OCI-LY7 (cell line): Measurements from ENCODE around the gene N4BP2. TPM values are rescaled to one million over a fixed set of nuclear protein-coding genes. Genes with fewer than 3 reads are reported as not detected.
A peak's percentile ranks its signal among the peaks of the same experiment; 100 is the strongest.

Experiments
- BruUV-seq: library from RNA; stranded (reverse); fragments of 400-500 nt; replicated peaks from 2 replicates; lab custom pipeline; 2021; lab: Mats Ljungman, UMichigan
- CTCF ChIA-PET: fragments of 300-600 bp; sonication (Branson Sonifier 250); formaldehyde crosslinking; loops from one replicate; lab custom pipeline; 2022; ENCODE audit warnings: antibody characterized with exemption; ENCODE audit not compliant: unreplicated experiment; lab: Charles Lee
- POLR2A ChIA-PET: fragments of 300-600 bp; sonication (Branson Sonifier 250); formaldehyde crosslinking; loops from one replicate; lab custom pipeline; 2022; ENCODE audit warnings: antibody characterized with exemption; lab: Charles Lee
- DNase-seq: peaks from one replicate; pipeline ENCODE4 v3.0.0-alpha.2; 2015; ENCODE audit warnings: low spot score
- H2AFZ ChIP-seq: fragments of 200-600 bp; sonication (generic), shearing (Covaris generic); 2 replicates; pipeline ENCODE4 v1.6.1; 2014; ENCODE audit warnings: mild to moderate bottlenecking, antibody characterized with exemption, low read length, moderate library complexity
- H3K27ac ChIP-seq: fragments of 200-600 bp; sonication (generic); 2 replicates; pipeline ENCODE4 v1.5.1; 2014; ENCODE audit warnings: mixed run types, low read depth, mild to moderate bottlenecking, moderate library complexity, low read length, inconsistent platforms; ENCODE audit not compliant: poor library complexity, severe bottlenecking
- H3K36me3 ChIP-seq: fragments of 200-600 bp; sonication (generic); 2 replicates; pipeline ENCODE4 v1.6.1; 2014; ENCODE audit warnings: mild to moderate bottlenecking, antibody characterized with exemption, low read length, moderate library complexity, mixed read lengths; ENCODE audit not compliant: insufficient read depth
- H3K4me1 ChIP-seq: fragments of 200-600 bp; sonication (generic); 2 replicates; pipeline ENCODE4 v1.5.1; 2014; ENCODE audit warnings: mild to moderate bottlenecking, low read length; ENCODE audit not compliant: insufficient read depth, poor library complexity, severe bottlenecking
- H3K4me2 ChIP-seq: fragments of 200-600 bp; sonication (generic); 2 replicates; pipeline ENCODE4 v1.6.1; 2014; ENCODE audit warnings: mild to moderate bottlenecking, low read length
- H3K4me3 ChIP-seq: fragments of 200-600 bp; sonication (generic); 2 replicates; pipeline ENCODE4 v1.5.1; 2014; ENCODE audit warnings: mild to moderate bottlenecking, low read depth, low read length; ENCODE audit not compliant: poor library complexity, severe bottlenecking
- H3K79me2 ChIP-seq: fragments of 200-600 bp; sonication (generic); 2 replicates; pipeline ENCODE4 v1.6.1; 2016; ENCODE audit warnings: low read depth, mild to moderate bottlenecking, low read length, moderate library complexity, mixed read lengths; ENCODE audit not compliant: insufficient read depth
- H3K9me2 ChIP-seq: fragments of 200-600 bp; sonication (generic); 2 replicates; pipeline ENCODE4 v1.6.1; 2016; ENCODE audit warnings: mild to moderate bottlenecking, low read length, mixed read lengths; ENCODE audit not compliant: insufficient read depth
- H3K9me3 ChIP-seq: fragments of 200-600 bp; sonication (generic); 2 replicates; pipeline ENCODE4 v1.6.1; 2014; ENCODE audit warnings: mild to moderate bottlenecking, mixed run types, low read length, mixed read lengths
- H4K20me1 ChIP-seq: fragments of 200-600 bp; sonication (generic); 2 replicates; pipeline ENCODE4 v1.6.1; 2014; ENCODE audit warnings: mild to moderate bottlenecking, antibody characterized with exemption, low read length, moderate library complexity, mixed read lengths; ENCODE audit not compliant: insufficient read depth
- CTCF ChIP-seq: fragments of 200-600 bp; sonication (generic); conservative IDR thresholded peaks from 2 replicates; pipeline ENCODE4 v1.5.1; 2014; ENCODE audit warnings: mild to moderate bottlenecking, antibody characterized with exemption, low read length, moderate library complexity, mixed read lengths
- EZH2phosphoT487 ChIP-seq: fragments of 200-600 bp; sonication (generic); IDR thresholded peaks from 2 replicates; pipeline ENCODE4 v1.6.1; 2018; ENCODE audit warnings: low read depth, borderline replicate concordance, mild to moderate bottlenecking, mixed run types, antibody characterized with exemption, low read length, moderate library complexity, mixed read lengths
- intact Hi-C: fragments of 100-400 bp; cut with micrococcal nuclease; formaldehyde crosslinking; loops from one replicate; pipeline ENCODE4 v1.10.0; 2022; ENCODE audit not compliant: unreplicated experiment
- total RNA-seq, 2 experiments: library from RNA; depleted of rRNA in 1 of 2; stranded (reverse); fragments of >200 nt in 1 of 2; shearing (Covaris generic) in 1 of 2; gene quantifications; 2 replicates each; pipeline ENCODE4 v1.2.3, GENCODE V29; 2014 to 2022

N4BP2 gene
- total RNA-seq, 2 experiments from 2014 or later = 11.4 to 17.8 TPM

GRCh38 chr4:40183615-40184411 lies 127.2 kb downstream of the N4BP2 start:
- Histone ChIP-seq H3K27ac (peak overlapping the region; percentile 94), H4K20me1 (no peaks in the 10 kb centered on the region), H3K4me1 (peaks cover 79% of the 10 kb centered on the region), H3K79me2 (peaks cover 10% of the 10 kb centered on the region; the same call in 1 of the 2 replicates), H3K36me3 (no peaks in the 10 kb centered on the region), H3K9me3 (no peaks in the 10 kb centered on the region), H3K9me2 (no peaks in the 10 kb centered on the region), H2AFZ (peak overlapping the region; percentile 55), H3K4me3 (peak overlapping the region; percentile 39), H3K4me2 (peak overlapping the region; percentile 87)
- ChIA-PET POLR2A (interaction anchor here (0.5 to 17.3 kb wide), 12 partner anchors 9 to 1010 kb away, joined by 3 to 212 read pairs (median 4); no protein-coding TSS in a partner anchor), CTCF (interaction anchor here (1.0 to 1.4 kb wide), 2 partner anchors 10 to 12 kb away, joined by 3 read pairs; no protein-coding TSS in a partner anchor)
- intact Hi-C loops = loop anchor here (2.0 kb wide), 1 partner anchor 125 kb away; no protein-coding TSS in a partner anchor
- peak; percentile 52 for DNase-seq
- no TSS peak for BruUV-seq
- no peak for TF ChIP-seq CTCF
- no peak for TF ChIP-seq EZH2phosphoT487

- intact Hi-C loops = loop anchor here (2.0 kb wide), 1 partner anchor 123 kb away; no protein-coding TSS in a partner anchor
- POLR2A ChIA-PET = interaction anchor here (0.9 to 17.3 kb wide), 15 partner anchors 9 to 1144 kb away, joined by 3 to 212 read pairs (median 4); partner anchors contain the start of gene RHOH
- peak overlapping the region; percentile 94 for H3K27ac ChIP-seq
- peak overlapping the region; percentile 51 for H3K4me3 ChIP-seq
- H3K36me3 ChIP-seq = no peaks in the 10 kb centered on the region
- H3K4me2 ChIP-seq = peak overlapping the region; percentile 87
- no TSS peak for BruUV-seq
- CTCF ChIA-PET = interaction anchor here (0.9 kb wide), 1 partner anchor 9 kb away, joined by 3 read pairs; no protein-coding TSS in a partner anchor
- peaks cover 14% of the 10 kb centered on the region; the same call in 1 of the 2 replicates for H3K79me2 ChIP-seq
- peaks cover 95% of the 10 kb centered on the region for H3K4me1 ChIP-seq
- TF ChIP-seq EZH2phosphoT487 (no peak), CTCF (no peak)
- no peaks in the 10 kb centered on the region for H3K9me3 ChIP-seq
- no peaks in the 10 kb centered on the region for H4K20me1 ChIP-seq
- peak; percentile 83 for DNase-seq
- H3K9me2 ChIP-seq = no peaks in the 10 kb centered on the region
- peak overlapping the region; percentile 10; the same call in 1 of the 2 replicates for H2AFZ ChIP-seq
These were observed 129.4 kb downstream of the N4BP2 start for GRCh38 chr4:40185830-40186664.
